GM18519 (cell line): ENCODE results near the gene SEMA5A.

Source experiments
- ATAC-seq: cut with Tn5 transposase; IDR thresholded peaks from one replicate; pipeline ENCODE4 v1.9.1; 2021; ENCODE audit warnings: mild to moderate bottlenecking, moderate library complexity; ENCODE audit not compliant: unreplicated experiment, low FRiP score

SEMA5A gene

DNA sequence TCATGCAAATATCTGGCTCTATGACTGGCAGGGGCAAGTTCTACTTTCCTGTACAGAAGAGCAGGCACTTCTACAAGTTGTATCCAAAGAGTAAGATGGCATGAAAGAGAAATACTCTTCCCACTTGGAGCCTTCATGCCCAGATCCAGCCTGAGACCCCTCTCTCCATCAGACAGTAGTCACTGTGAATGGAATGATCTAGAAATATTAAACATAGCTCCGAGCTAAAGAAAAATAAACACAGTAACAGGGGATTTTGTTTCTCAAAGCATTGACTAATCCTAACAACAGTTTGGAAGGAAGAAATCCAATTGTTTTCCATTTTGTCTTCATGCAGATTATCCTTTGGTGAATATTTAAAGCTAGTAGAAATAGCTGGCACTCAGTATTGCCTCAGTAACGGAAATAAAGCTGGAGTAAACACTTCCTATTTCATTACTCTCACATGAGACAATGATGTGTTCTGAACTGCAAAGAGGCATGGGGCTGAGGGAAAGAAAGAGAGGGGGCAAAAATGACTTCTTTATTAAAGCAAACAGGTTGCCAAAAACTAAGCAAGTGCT, 100.0 kb downstream of the SEMA5A start:
- no peak for ATAC-seq

- no peak for ATAC-seq
Measured at GRCh38 chr5:9444346-9444745, 101.5 kb downstream of the SEMA5A start.

GRCh38 chr5:9441610-9442009, 104.3 kb downstream of the SEMA5A start:
- no peak for ATAC-seq

DNA sequence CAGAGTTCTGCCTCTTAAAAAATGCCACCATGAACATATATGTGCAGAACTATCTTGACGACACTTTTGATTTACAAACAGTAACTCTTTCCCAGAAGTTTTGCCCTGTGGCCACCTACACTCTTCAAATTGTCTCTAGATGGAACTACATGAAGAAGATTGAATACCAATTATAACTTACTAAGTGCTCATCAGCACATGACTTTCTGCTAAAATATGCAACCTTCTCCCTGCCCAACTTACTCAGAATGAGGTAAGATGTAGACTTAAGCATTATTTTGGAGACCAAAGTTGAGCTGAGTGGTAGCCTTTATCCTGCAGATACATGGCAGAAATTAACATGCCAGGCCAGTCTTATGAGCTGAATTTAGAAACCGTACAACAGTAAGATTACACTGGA, 105.4 kb downstream of the SEMA5A start:
- no peak for ATAC-seq

GRCh38 chr5:9439531-9440292, 106.2 kb downstream of the SEMA5A start:
- no peak for ATAC-seq

DNA sequence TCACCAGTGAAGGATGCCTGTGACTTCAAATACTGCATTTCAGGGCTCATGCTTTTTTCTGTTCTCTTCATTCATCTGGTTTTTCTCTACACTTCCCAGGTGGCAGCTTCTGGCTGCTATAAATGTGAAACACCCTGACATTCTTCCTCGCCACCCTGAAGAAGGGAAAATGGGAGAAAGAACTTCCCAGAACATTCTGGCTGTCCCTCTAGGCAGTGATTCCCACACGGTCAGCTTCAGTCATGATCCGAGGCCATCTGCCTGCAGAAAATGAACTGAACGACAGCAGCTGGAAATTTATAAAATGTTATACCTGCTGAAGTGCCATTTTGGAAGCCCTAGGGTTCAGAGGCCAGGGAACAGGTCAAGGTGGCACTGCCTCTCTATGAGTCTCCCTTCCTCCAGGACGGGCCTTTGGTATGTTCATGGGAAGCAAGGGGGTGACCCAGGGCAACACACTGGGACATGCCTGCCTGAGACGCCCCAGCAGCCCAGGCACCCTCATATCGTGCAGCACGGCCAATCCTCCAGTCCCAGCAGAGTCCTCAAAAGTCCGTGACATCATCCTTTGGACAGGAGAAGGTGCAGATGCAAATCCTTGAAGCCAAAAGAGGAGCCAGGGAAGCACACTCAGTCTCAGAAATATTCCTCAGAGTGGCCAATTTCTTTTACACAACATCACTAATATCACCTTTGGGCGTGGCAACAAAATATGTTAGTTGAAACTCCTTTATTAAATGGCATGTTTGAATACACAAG, 107.1 kb downstream of the SEMA5A start:
- ATAC-seq, result no peak

DNA sequence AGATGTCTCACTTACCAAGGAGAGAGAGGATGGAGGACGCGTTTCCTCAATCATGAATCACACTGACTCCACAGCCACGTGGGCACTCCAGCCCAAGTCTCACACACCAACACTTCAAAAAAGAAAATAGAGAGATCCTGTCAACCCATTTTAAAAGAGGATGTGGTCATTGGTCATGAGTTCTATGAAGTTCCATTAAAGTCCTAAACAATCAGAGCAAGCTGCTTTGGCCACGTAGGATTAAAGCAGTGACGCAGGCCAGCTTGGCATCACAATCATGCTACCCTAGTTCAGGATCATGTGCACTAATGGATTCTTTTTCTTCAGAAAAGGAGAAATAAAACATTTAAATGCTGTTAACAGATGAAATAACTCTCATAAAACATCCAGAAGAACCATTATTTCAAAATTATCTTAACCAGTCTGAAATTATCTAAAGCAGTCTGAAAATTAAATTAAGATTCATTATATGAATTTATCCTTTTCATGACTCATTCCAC, 108.1 kb downstream of the SEMA5A start:
- peak; percentile 52 for ATAC-seq

DNA sequence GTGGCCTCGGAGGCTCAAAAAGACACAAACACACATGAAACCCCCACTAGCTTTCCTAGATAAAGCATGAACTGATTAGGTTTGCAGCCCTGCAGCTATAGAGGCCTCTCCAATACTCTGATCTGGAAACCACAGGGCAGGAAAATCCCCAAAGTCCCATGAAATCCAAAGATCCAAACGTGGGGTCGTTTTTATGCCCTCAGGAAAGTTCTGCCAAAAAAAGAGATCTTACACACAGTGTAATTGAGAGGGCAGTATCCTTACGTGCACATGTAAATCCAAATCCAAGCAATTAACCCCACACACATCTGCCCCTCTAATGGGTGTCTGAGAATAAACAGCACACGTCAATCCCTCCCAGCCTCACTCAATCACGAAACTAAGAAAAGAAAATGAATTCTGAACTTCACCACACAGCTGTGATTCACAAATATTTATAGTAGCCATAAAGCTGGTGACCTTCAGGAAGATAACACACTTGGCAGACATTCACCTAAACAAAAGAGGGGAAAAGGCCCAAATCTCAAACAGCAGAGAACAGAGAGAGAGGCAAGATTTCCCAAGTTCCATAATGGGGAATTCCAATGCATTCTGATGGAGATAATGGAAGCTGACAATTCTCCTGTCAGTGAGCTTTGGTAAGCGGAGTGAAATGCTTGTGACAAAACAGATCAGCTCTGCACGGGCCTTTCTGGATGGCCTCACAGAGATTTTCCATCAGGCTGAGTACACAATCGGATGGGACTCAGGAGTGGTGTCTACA, 114.2 kb downstream of the SEMA5A start:
- ATAC-seq, result no peak

GRCh38 chr5:9431151-9431495, 114.8 kb downstream of the SEMA5A start:
- no peak for ATAC-seq

DNA sequence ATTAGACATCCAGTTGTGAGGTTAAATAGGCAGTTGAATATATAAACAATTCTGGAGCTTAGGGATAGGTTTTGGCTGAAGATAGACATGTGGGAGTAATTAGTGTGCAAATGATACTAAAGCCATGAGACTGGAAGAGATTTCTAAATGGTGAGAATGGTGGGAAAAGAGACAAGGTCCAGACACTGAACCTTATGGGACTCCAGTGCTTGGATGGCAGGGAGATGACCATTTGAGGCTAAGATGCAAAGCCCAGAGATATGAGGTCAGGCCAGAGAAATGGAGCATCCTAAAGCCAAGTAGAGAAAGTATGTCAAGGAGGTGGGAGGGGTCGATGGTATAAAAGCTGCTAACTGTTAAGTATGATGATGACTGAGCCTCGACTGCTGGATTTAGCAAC, 115.6 kb downstream of the SEMA5A start:
- ATAC-seq, result no peak

GRCh38 chr5:9429691-9430215, 116.1 kb downstream of the SEMA5A start:
- no peak for ATAC-seq

- no peak for ATAC-seq
Measured at GRCh38 chr5:9428272-9428671, 117.6 kb downstream of the SEMA5A start.

DNA sequence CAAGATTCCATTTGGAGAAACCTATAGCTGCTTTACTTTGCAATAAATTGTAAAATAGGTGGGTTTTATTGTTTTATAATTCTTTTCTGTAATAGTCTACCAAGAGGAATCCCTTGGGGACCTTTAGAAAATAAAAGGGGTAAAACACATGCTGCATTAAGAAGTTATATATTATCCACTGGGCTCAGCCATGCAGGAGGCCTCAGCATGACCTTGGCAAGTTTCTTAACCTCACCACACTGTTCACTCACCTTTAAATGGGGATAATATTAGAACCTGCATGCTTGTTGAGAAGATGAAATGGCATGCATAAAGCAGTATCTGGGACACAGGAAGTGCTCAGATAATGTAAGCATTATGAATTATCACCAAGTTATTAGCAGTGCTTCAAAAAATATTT, 120.2 kb downstream of the SEMA5A start:
- no peak for ATAC-seq

DNA sequence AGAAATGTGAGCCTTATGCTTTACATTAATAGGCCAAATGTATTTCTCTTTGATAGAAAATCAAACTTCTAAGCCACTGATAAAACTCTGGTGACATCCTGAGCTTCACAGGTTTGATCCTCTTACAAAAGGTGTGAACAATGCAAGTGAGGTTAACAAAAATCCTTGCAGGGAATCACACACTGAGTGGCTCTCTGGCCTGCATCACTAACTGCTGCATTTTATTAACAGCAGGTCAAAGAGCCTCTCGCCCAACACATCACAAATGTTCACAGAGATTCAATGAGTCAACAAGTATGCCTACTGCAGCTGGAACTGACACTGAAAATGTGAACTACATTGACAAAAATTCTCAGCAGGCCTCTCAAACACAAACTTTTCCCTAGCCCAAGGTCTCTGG, 122.3 kb downstream of the SEMA5A start:
- ATAC-seq, result no peak

GRCh38 chr5:9421884-9422283, 124.0 kb downstream of the SEMA5A start:
- no peak for ATAC-seq

DNA sequence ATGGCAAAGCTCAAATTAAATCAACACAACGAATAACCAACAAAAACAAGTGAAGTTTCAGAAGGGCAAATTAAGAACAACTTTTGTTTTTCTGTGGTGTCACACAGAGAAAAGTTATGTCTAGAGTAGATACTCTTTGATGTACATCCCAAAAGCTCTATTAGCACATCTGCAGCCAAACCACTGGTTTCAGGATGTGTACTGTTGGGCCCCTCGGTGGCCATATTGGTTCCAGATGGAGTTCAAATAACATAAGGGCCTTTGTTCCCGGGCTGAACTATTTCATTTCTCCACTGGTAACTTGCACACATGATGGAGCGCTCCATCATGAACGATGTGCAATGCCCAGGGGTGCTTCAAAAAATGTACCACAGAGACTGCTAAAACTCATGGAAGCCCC, 126.1 kb downstream of the SEMA5A start:
- ATAC-seq, result no peak

GRCh38 chr5:9415566-9415965, 130.3 kb downstream of the SEMA5A start:
- no peak for ATAC-seq

GRCh38 chr5:9415091-9415490, 130.8 kb downstream of the SEMA5A start:
- ATAC-seq, result no peak

DNA sequence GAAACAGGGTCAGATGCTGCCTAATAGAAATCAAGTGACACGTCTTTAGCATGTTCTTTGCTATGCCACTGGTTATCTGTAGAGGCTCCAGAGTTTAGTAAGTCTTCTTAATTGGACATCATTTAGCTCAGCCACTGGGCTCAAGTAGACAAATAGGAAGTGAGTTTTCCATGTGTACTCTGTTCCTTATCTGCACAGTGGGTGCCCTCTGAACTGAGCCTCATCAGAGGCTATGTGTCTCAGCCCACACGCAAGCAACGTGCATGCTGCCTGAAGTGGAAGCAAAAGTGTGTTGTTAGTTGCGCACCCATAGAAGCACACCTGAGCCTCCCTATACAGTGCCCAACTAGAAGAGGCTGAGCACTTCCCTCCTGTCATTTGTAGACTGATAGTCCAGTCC, 134.7 kb downstream of the SEMA5A start:
- ATAC-seq, result no peak

DNA sequence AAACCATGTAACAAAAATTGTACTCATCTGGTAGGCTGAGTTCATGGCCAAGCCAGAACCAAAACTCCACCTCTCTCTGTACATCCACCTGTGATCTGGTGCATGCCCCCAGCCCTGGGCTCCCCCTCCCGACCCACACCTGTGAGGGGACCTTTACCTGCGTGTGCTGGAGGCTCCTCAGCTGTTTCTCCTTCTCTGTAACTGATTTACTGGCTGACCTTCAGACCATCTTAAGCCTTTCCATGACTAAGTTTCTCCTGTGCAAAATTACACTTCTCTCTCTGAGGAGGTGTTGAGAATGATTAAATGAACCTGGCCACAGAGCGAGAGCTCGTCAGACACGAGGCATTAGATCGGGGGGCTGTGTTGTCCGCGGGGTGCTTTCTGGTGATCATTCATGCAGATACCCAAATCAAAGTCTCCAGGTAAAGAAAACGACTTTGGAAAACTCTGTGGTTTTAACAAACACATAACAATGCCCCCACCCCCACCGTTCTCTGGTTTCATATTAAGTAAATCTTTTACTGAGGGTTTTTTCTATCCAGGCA, 136.4 kb downstream of the SEMA5A start:
- no peak for ATAC-seq
